Cerebellar cortex (tissue), 1 donor: ENCODE data around the gene FUOM.
"Not testable (repeated sequence)": the region's sequence is repeated elsewhere in the genome, so short reads cannot be mapped to it uniquely, and the experiment has no call there.

Experiments used
- DNase-seq: peaks from one replicate; pipeline ENCODE4 v3.0.0-alpha.2; 2015; ENCODE audit warnings: low spot score

FUOM gene

GRCh38 chr10:133328358-133329343, 29.2 kb downstream of the FUOM start:
- no peak for DNase-seq

GRCh38 chr10:133327651-133328357, 30.0 kb downstream of the FUOM start:
- DNase-seq = peak; percentile 48

- no peak for DNase-seq
Observed at GRCh38 chr10:133326745-133327650, 30.8 kb downstream of the FUOM start.

- peak; percentile 27 for DNase-seq
Observed at GRCh38 chr10:133326223-133326551, 31.6 kb downstream of the FUOM start.

GRCh38 chr10:133325440-133326222, 32.2 kb downstream of the FUOM start:
- no peak for DNase-seq

- DNase-seq = no peak
Observed at GRCh38 chr10:133324857-133325260, 33.0 kb downstream of the FUOM start.

GRCh38 chr10:133324198-133324792, 33.5 kb downstream of the FUOM start:
- peak; percentile 59 for DNase-seq

- not testable (repeated sequence) for DNase-seq
Observed at GRCh38 chr10:133322064-133322709, 35.6 kb downstream of the FUOM start.

- DNase-seq = not testable (repeated sequence)
Observed at GRCh38 chr10:133320852-133321422, 36.9 kb downstream of the FUOM start.

GRCh38 chr10:133318494-133319127, 39.2 kb downstream of the FUOM start:
- peak; percentile 71 for DNase-seq

GRCh38 chr10:133316732-133317131, 41.1 kb downstream of the FUOM start:
- no peak for DNase-seq

- peak; percentile 28 for DNase-seq
Observed at GRCh38 chr10:133316266-133316665, 41.6 kb downstream of the FUOM start.

- peak; percentile 52 for DNase-seq
Observed at GRCh38 chr10:133315847-133316246, 42.0 kb downstream of the FUOM start.

- no peak for DNase-seq
Observed at GRCh38 chr10:133314911-133315310, 42.9 kb downstream of the FUOM start.

- DNase-seq = no peak
Observed at GRCh38 chr10:133313192-133313591, 44.6 kb downstream of the FUOM start.

- no peak for DNase-seq
Observed at GRCh38 chr10:133312769-133313145, 45.1 kb downstream of the FUOM start.

GRCh38 chr10:133312016-133312768, 45.6 kb downstream of the FUOM start:
- no peak for DNase-seq

- no peak for DNase-seq
Observed at GRCh38 chr10:133311570-133311969, 46.2 kb downstream of the FUOM start.

- no peak for DNase-seq
Observed at GRCh38 chr10:133310789-133311188, 47.0 kb downstream of the FUOM start.
